GM12878 (cell line): ENCODE results near the gene RNF220. TPM values are rescaled to one million over a fixed set of nuclear protein-coding genes. Genes with fewer than 3 reads are reported as not detected.
A peak's percentile ranks its signal among the peaks of the same experiment; 100 is the strongest.

Source experiments
- BHLHE40 ChIP-seq, 2 experiments: fragments of 450-650 bp in 1 of 2; IDR thresholded peaks; 2 replicates each; pipeline ENCODE4 v1.6.1; 2011 to 2017; ENCODE audit warnings: low read depth in 2 of 2, borderline replicate concordance in 1 of 2, improper control_type of control experiment in 1 of 2, low read length in 1 of 2, mild to moderate bottlenecking in 1 of 2
- HDAC6 ChIP-seq: fragments of 200-600 bp; sonication (generic); IDR thresholded peaks from one replicate; pipeline ENCODE4 v1.8.0; 2017; ENCODE audit warnings: antibody characterized with exemption; ENCODE audit not compliant: unreplicated experiment
- IRF5 ChIP-seq: fragments of 450-650 bp; IDR thresholded peaks from 2 replicates; pipeline ENCODE4 v1.6.1; 2017; ENCODE audit warnings: borderline replicate concordance
- MLLT1 ChIP-seq: fragments of 450-650 bp; IDR thresholded peaks from 2 replicates; pipeline ENCODE4 v1.6.1; 2016; ENCODE audit warnings: mild to moderate bottlenecking
- NFYB ChIP-seq: IDR thresholded peaks from 2 replicates; pipeline ENCODE4 v1.6.1; 2011; ENCODE audit warnings: low read depth, mild to moderate bottlenecking, low read length, improper control_type of control experiment, moderate library complexity; ENCODE audit not compliant: insufficient read depth
- PBX3 ChIP-seq: IDR thresholded peaks from 2 replicates; pipeline ENCODE4 v1.6.1; 2011; ENCODE audit warnings: mild to moderate bottlenecking, low read depth, low read length, moderate library complexity; ENCODE audit not compliant: insufficient replicate concordance
- RAD51 ChIP-seq: fragments of 450-650 bp; IDR thresholded peaks from 2 replicates; pipeline ENCODE4 v1.6.1; 2016; ENCODE audit warnings: moderate library complexity, mild to moderate bottlenecking, inconsistent platforms
- RELB ChIP-seq: fragments of 450-650 bp; IDR thresholded peaks from 2 replicates; pipeline ENCODE4 v1.6.1; 2017; ENCODE audit warnings: low read depth, mild to moderate bottlenecking, moderate library complexity
- SMAD5 ChIP-seq: IDR thresholded peaks from 2 replicates; pipeline ENCODE4 v1.6.1; 2016; ENCODE audit warnings: antibody characterized with exemption, low read depth
- SUZ12 ChIP-seq: fragments of 200-600 bp; sonication (generic); IDR thresholded peaks from one replicate; pipeline ENCODE4 v1.6.1; 2018; ENCODE audit warnings: antibody characterized with exemption, mild to moderate bottlenecking; ENCODE audit not compliant: unreplicated experiment
- USF1 ChIP-seq: IDR thresholded peaks from 2 replicates; pipeline ENCODE4 v1.6.1; 2011; ENCODE audit warnings: borderline replicate concordance, low read depth, mild to moderate bottlenecking, moderate library complexity, mixed read lengths, low read length; ENCODE audit not compliant: insufficient read depth; ENCODE audit errors: extremely low read length
- polyA plus RNA-seq, 11 experiments: library from polyadenylated mRNA; depleted of rRNA in 4 of 11; unstranded in 6 of 11; stranded (reverse) in 5 of 11; fragments of >200 nt; fragmentation: Nextera tagmentation in 4 of 11; fragmentation: Illumina TruSeq in 1 of 11; extraction: Ambion mirVana in 4 of 11; extraction: Trizol in 1 of 11; gene quantifications; 1 replicate in 1 of 11; 2 replicates in 10 of 11; pipeline versions ENCODE4 v1.2.1 to v1.2.3, GENCODE V29; 2011 to 2016; ENCODE audit warnings: inconsistent platforms in 2 of 11, missing spikeins in 2 of 11, low read depth in 1 of 11
- total RNA-seq, 4 experiments: library from RNA; depleted of rRNA in 3 of 4; stranded (reverse); fragments of >200 nt in 3 of 4; fragmentation: Illumina TruSeq in 1 of 4; extraction: Trizol in 1 of 4; gene quantifications; 2 replicates each; pipeline versions ENCODE4 v1.2.1 to v1.2.3, GENCODE V29; 2013 to 2021

The RNF220 gene
- total and polyA plus RNA-seq, 10 of the 15 experiments (the other 5 are each of a cell fraction or from before 2014, with no cell fraction given) = 4.6 to 84.1 (median 53.7) TPM

- no peak for TF ChIP-seq MLLT1
- no peak for TF ChIP-seq USF1
- TF ChIP-seq SUZ12 = no peak
- TF ChIP-seq HDAC6 = no peak
- no peak for TF ChIP-seq RELB
- TF ChIP-seq SMAD5 = no peak
- TF ChIP-seq RAD51 = no peak
- peak in 1 of 2 experiments; percentile 33; a peak in 1 of 4 replicates for TF ChIP-seq BHLHE40 (IDR thresholded peaks at IDR 0.05; ENCODE audit: borderline replicate concordance in 1 of 2, low read depth in 2 of 2, low read length in 1 of 2)
- TF ChIP-seq PBX3 = no peak
- TF ChIP-seq IRF5 = no peak
- no peak for TF ChIP-seq NFYB
Measured at GRCh38 chr1:44696789-44697345, 291.8 kb downstream of the RNF220 start (continued).
